ENCODE measurements around the gene HYAL2. TPM values are rescaled to one million over a fixed set of nuclear protein-coding genes. Genes with fewer than 3 reads are reported as not detected.

HYAL2 gene
- total RNA-seq, 2 experiments from 2014 or later: 4.8 to 5.7 TPM

- POLR2A ChIA-PET: no interaction called here
These were observed 35.9 kb upstream of the HYAL2 start for GRCh38 chr3:50358355-50358910.

GRCh38 chr3:50357481-50357880 lies 34.9 kb upstream of the HYAL2 start:
- Mint-ChIP-seq H3K4me1 (ENCODE audit: low read depth) (peaks cover 43% of the 10 kb centered on the region), H3K9me3 (no peaks in the 10 kb centered on the region), H3K27me3 (no peaks in the 10 kb centered on the region), H3K36me3 (peaks cover 24% of the 10 kb centered on the region), H3K27ac (no peak overlapping the region), H3K4me3 (peak overlapping the region; percentile 95)
- POLR2A ChIA-PET: interaction anchor here (1.1 to 1.6 kb wide), 3 partner anchors 9 to 20 kb away, joined by 3 to 5 read pairs (median 3); no protein-coding TSS in a partner anchor
- intact Hi-C loops (cut with micrococcal nuclease): loop anchor here (5.0 to 10.0 kb wide), 3 partner anchors 210 to 1147 kb away; partner anchors contain the start of genes C3orf18, DCAF1, HEMK1 and RBM15B
- CTCF ChIA-PET: interaction anchor here (0.8 to 4.4 kb wide), 5 partner anchors 9 to 259 kb away, joined by 3 to 34 read pairs (median 3); no protein-coding TSS in a partner anchor
- DNase-seq: no peak

More at GRCh38 chr3:50358355-50358910, 35.9 kb upstream of the HYAL2 start:
- peak overlapping the region; percentile 71 for H3K27ac Mint-ChIP-seq
- no peak for DNase-seq
- CTCF ChIA-PET: interaction anchor here (4.4 kb wide), 1 partner anchor 10 kb away, joined by 34 read pairs; no protein-coding TSS in a partner anchor
- peak overlapping the region; percentile 95 for H3K4me3 Mint-ChIP-seq
- H3K4me1 Mint-ChIP-seq (ENCODE audit: low read depth): peaks cover 39% of the 10 kb centered on the region
- no peaks in the 10 kb centered on the region for H3K27me3 Mint-ChIP-seq
- H3K9me3 Mint-ChIP-seq: no peaks in the 10 kb centered on the region
- H3K36me3 Mint-ChIP-seq: peaks cover 24% of the 10 kb centered on the region
- intact Hi-C loops (cut with micrococcal nuclease): loop anchor here (2.0 to 10.0 kb wide), 4 partner anchors 60 to 1146 kb away; partner anchors contain the start of genes C3orf18, DCAF1, HEMK1 and HYAL3

- Mint-ChIP-seq H3K36me3 (peaks cover 24% of the 10 kb centered on the region), H3K27ac (no peak overlapping the region), H3K9me3 (no peaks in the 10 kb centered on the region), H3K4me1 (ENCODE audit: low read depth) (peaks cover 48% of the 10 kb centered on the region), H3K27me3 (no peaks in the 10 kb centered on the region), H3K4me3 (no peak overlapping the region)
- ChIA-PET POLR2A (interaction anchor here (1.4 to 1.6 kb wide), 3 partner anchors 8 to 20 kb away, joined by 3 to 5 read pairs (median 4); no protein-coding TSS in a partner anchor), CTCF (interaction anchor here (1.2 to 4.4 kb wide), 3 partner anchors 8 to 186 kb away, joined by 3 to 34 read pairs (median 3); no protein-coding TSS in a partner anchor)
- intact Hi-C loops (cut with micrococcal nuclease): loop anchor here (5.0 to 10.0 kb wide), 3 partner anchors 211 to 1148 kb away; partner anchors contain the start of genes C3orf18, DCAF1, HEMK1 and RBM15B
- DNase-seq: no peak
These were observed 34.0 kb upstream of the HYAL2 start for GRCh38 chr3:50356553-50356952.

- no peak for DNase-seq
- H3K4me1 Mint-ChIP-seq (ENCODE audit: low read depth): peaks cover 54% of the 10 kb centered on the region
- no peak overlapping the region for H3K27ac Mint-ChIP-seq
- H3K4me3 Mint-ChIP-seq: no peak overlapping the region
- intact Hi-C loops (cut with micrococcal nuclease): loop anchor here (5.0 to 10.0 kb wide), 3 partner anchors 211 to 1149 kb away; partner anchors contain the start of genes C3orf18, DCAF1, HEMK1 and RBM15B
- no peaks in the 10 kb centered on the region for H3K9me3 Mint-ChIP-seq
- H3K36me3 Mint-ChIP-seq: peaks cover 24% of the 10 kb centered on the region
- CTCF ChIA-PET: interaction anchor here (1.2 to 4.4 kb wide), 2 partner anchors 8 to 161 kb away, joined by 3 to 34 read pairs; no protein-coding TSS in a partner anchor
- POLR2A ChIA-PET: interaction anchor here (1.5 to 1.6 kb wide), 2 partner anchors 17 to 19 kb away, joined by 4 to 5 read pairs; no protein-coding TSS in a partner anchor
- no peaks in the 10 kb centered on the region for H3K27me3 Mint-ChIP-seq
These were observed 33.4 kb upstream of the HYAL2 start for GRCh38 chr3:50355829-50356552.

GRCh38 chr3:50354850-50355249 lies 32.3 kb upstream of the HYAL2 start:
- H3K27ac Mint-ChIP-seq: no peak overlapping the region

GRCh38 chr3:50354186-50354764 lies 31.7 kb upstream of the HYAL2 start:
- Mint-ChIP-seq H3K4me3 (no peak overlapping the region), H3K27me3 (no peaks in the 10 kb centered on the region), H3K4me1 (ENCODE audit: low read depth) (peaks cover 61% of the 10 kb centered on the region), H3K36me3 (peaks cover 22% of the 10 kb centered on the region), H3K9me3 (no peaks in the 10 kb centered on the region), H3K27ac (no peak overlapping the region)
- ChIA-PET CTCF (interaction anchor here (0.9 to 2.9 kb wide), 5 partner anchors 11 to 1080 kb away, joined by 3 to 16 read pairs (median 4); partner anchors contain the start of gene RASSF1), POLR2A (interaction anchor here (1.0 to 2.2 kb wide), 4 partner anchors 13 to 61 kb away, joined by 3 to 16 read pairs (median 4); partner anchors contain the start of genes IFRD2, RASSF1 and TUSC2)
- intact Hi-C loops (cut with micrococcal nuclease): loop anchor here (5.0 to 10.0 kb wide), 3 partner anchors 258 to 1151 kb away; partner anchors contain the start of genes CISH, DCAF1 and RBM15B
- DNase-seq: no peak

More at GRCh38 chr3:50354850-50355249, 32.3 kb upstream of the HYAL2 start:
- DNase-seq: no peak
- ChIA-PET CTCF (interaction anchor here (1.0 to 2.9 kb wide), 3 partner anchors 14 to 1080 kb away, joined by 3 to 16 read pairs (median 7); partner anchors contain the start of gene RASSF1), POLR2A (interaction anchor here (1.2 to 2.2 kb wide), 2 partner anchors 17 to 62 kb away, joined by 4 to 16 read pairs; partner anchors contain the start of gene IFRD2)
- H3K4me3 Mint-ChIP-seq: no peak overlapping the region
- H3K9me3 Mint-ChIP-seq: no peaks in the 10 kb centered on the region
- intact Hi-C loops (cut with micrococcal nuclease): loop anchor here (5.0 to 10.0 kb wide), 4 partner anchors 212 to 1150 kb away; partner anchors contain the start of genes C3orf18, CISH, DCAF1 and HEMK1
- H3K4me1 Mint-ChIP-seq (ENCODE audit: low read depth): peaks cover 59% of the 10 kb centered on the region
- no peaks in the 10 kb centered on the region for H3K27me3 Mint-ChIP-seq
- H3K36me3 Mint-ChIP-seq: peaks cover 24% of the 10 kb centered on the region

- peaks cover 23% of the 10 kb centered on the region for H3K36me3 Mint-ChIP-seq
- H3K27ac Mint-ChIP-seq: peak overlapping the region; percentile 58
- no peak for DNase-seq
- intact Hi-C loops (cut with micrococcal nuclease): loop anchor here (5.0 to 10.0 kb wide), 3 partner anchors 259 to 1151 kb away; partner anchors contain the start of genes CISH, DCAF1 and RBM15B
- POLR2A ChIA-PET: interaction anchor here (0.9 to 2.2 kb wide), 4 partner anchors 13 to 257 kb away, joined by 3 to 16 read pairs (median 4); partner anchors contain the start of genes RASSF1 and TUSC2
- H3K4me1 Mint-ChIP-seq (ENCODE audit: low read depth): peaks cover 69% of the 10 kb centered on the region
- no peaks in the 10 kb centered on the region for H3K27me3 Mint-ChIP-seq
- no peaks in the 10 kb centered on the region for H3K9me3 Mint-ChIP-seq
- CTCF ChIA-PET: interaction anchor here (0.6 to 2.9 kb wide), 6 partner anchors 8 to 32 kb away, joined by 3 to 16 read pairs (median 4); partner anchors contain the start of gene RASSF1
- no peak overlapping the region for H3K4me3 Mint-ChIP-seq
These were observed 30.9 kb upstream of the HYAL2 start for GRCh38 chr3:50353245-50354004.

- Mint-ChIP-seq H3K9me3 (no peaks in the 10 kb centered on the region), H3K27ac (peak overlapping the region; percentile 58), H3K36me3 (peaks cover 22% of the 10 kb centered on the region), H3K4me1 (ENCODE audit: low read depth) (peaks cover 69% of the 10 kb centered on the region), H3K27me3 (no peaks in the 10 kb centered on the region), H3K4me3 (no peak overlapping the region)
- DNase-seq: peak; percentile 40
- ChIA-PET CTCF (interaction anchor here (1.2 to 2.9 kb wide), 3 partner anchors 8 to 15 kb away, joined by 4 to 16 read pairs (median 7); partner anchors contain the start of gene RASSF1), POLR2A (interaction anchor here (0.9 to 2.2 kb wide), 3 partner anchors 12 to 257 kb away, joined by 3 to 16 read pairs (median 7); partner anchors contain the start of gene RASSF1)
- intact Hi-C loops (cut with micrococcal nuclease): loop anchor here (5.0 to 10.0 kb wide), 3 partner anchors 260 to 1152 kb away; partner anchors contain the start of genes CISH, DCAF1 and RBM15B
These were observed 30.2 kb upstream of the HYAL2 start for GRCh38 chr3:50352781-50353180.

- H3K27ac Mint-ChIP-seq: peak overlapping the region; percentile 97
- peaks cover 62% of the 10 kb centered on the region for H3K4me1 Mint-ChIP-seq (ENCODE audit: low read depth)
- H3K36me3 Mint-ChIP-seq: peaks cover 21% of the 10 kb centered on the region
- CTCF ChIA-PET: interaction anchor here (0.7 to 4.9 kb wide), 5 partner anchors 11 to 219 kb away, joined by 3 to 39 read pairs (median 5); partner anchors contain the start of gene RASSF1
- no peaks in the 10 kb centered on the region for H3K9me3 Mint-ChIP-seq
- intact Hi-C loops (cut with micrococcal nuclease): loop anchor here (1.0 to 10.0 kb wide), 5 partner anchors 8 to 1153 kb away; partner anchors contain the start of genes CISH, DCAF1, RBM15B and TMEM115
- H3K27me3 Mint-ChIP-seq: no peaks in the 10 kb centered on the region
- peak; percentile 29 for DNase-seq
- POLR2A ChIA-PET: interaction anchor here (0.9 to 5.7 kb wide), 6 partner anchors 8 to 218 kb away, joined by 3 to 93 read pairs (median 4); partner anchors contain the start of genes HEMK1, HYAL3, NAA80 and RASSF1
- H3K4me3 Mint-ChIP-seq: peak overlapping the region; percentile 94
These were observed 28.8 kb upstream of the HYAL2 start for GRCh38 chr3:50351323-50351697.

Measured in activated CD4-positive, alpha-beta memory T cell treated with anti-CD3 and anti-CD28 coated beads for 36 hours (primary cell).